IMR-90 (cell line): ENCODE results near the gene PRLH. TPM values are rescaled to one million over a fixed set of nuclear protein-coding genes. Genes with fewer than 3 reads are reported as not detected.

Experiments used
- ATAC-seq: fragments of 200-7000 bp; cut with Tn5 transposase; 2 replicates; pipeline ENCODE4 v1.9.1; 2020; ENCODE audit warnings: low read depth, mild to moderate bottlenecking, moderate library complexity
- BruUV-seq: library from RNA; stranded (reverse); fragments of 400-500 nt; replicated peaks from 2 replicates; lab custom pipeline; 2021; lab: Mats Ljungman, UMichigan
- CTCF ChIA-PET: fragments of 300-600 bp; formaldehyde crosslinking; extraction: SDS; loops from one replicate; lab custom pipeline; 2021; ENCODE audit warnings: antibody characterized with exemption; lab: Yijun Ruan, JAX
- POLR2A ChIA-PET: fragments of 300-600 bp; sonication (Branson Sonifier 250); formaldehyde crosslinking; loops from one replicate; lab custom pipeline; 2022; ENCODE audit warnings: antibody characterized with exemption; ENCODE audit not compliant: unreplicated experiment; lab: Charles Lee
- DNase-seq: peaks from one replicate; pipeline ENCODE4 v3.0.0; 2013
- H2AFZ ChIP-seq: replicated peaks from 2 replicates; pipeline ENCODE3; 2013; ENCODE audit warnings: low read length, mild to moderate bottlenecking; ENCODE audit not compliant: poor library complexity
- H2AK5ac ChIP-seq: 2 replicates; pipeline ENCODE4 v1.6.1; 2013; ENCODE audit warnings: low read depth, low read length, inconsistent platforms
- H2AK9ac ChIP-seq: replicated peaks from 2 replicates; pipeline ENCODE3; 2013; ENCODE audit warnings: mild to moderate bottlenecking, low read depth, low read length, moderate library complexity; ENCODE audit not compliant: poor library complexity
- H2BK120ac ChIP-seq: 2 replicates; pipeline ENCODE4 v1.6.1; 2013; ENCODE audit warnings: low read depth, low read length, inconsistent platforms
- H2BK15ac ChIP-seq: 3 replicates; pipeline ENCODE4 v1.6.1; 2013; ENCODE audit warnings: low read depth, low read length, inconsistent platforms
- H2BK20ac ChIP-seq: 2 replicates; pipeline ENCODE4 v1.6.1; 2013; ENCODE audit warnings: low read depth, mild to moderate bottlenecking, inconsistent platforms, low read length, moderate library complexity
- H2BK5ac ChIP-seq: 2 replicates; pipeline ENCODE4 v1.6.1; 2013; ENCODE audit warnings: mild to moderate bottlenecking, low read depth, low read length, inconsistent platforms; ENCODE audit not compliant: poor library complexity, severe bottlenecking
- H3K14ac ChIP-seq: replicated peaks from 2 replicates; pipeline ENCODE4 v1.6.1; 2013; ENCODE audit warnings: low read depth, low read length, inconsistent platforms
- H3K18ac ChIP-seq: 2 replicates; pipeline ENCODE4 v1.6.1; 2013; ENCODE audit warnings: low read depth, low read length, control low read depth
- H3K23ac ChIP-seq: 2 replicates; pipeline ENCODE4 v1.6.1; 2013; ENCODE audit warnings: low read depth, low read length, inconsistent platforms
- H3K27ac ChIP-seq: 2 replicates; pipeline ENCODE4 v1.5.1; 2013; ENCODE audit warnings: mild to moderate bottlenecking, control low read depth, low read length; ENCODE audit not compliant: insufficient read depth
- H3K27me3 ChIP-seq: 2 replicates; pipeline ENCODE4 v1.6.1; 2013; ENCODE audit warnings: low read length; ENCODE audit not compliant: control insufficient read depth, insufficient read depth
- H3K36me3 ChIP-seq: 2 replicates; pipeline ENCODE4 v1.6.1; 2013; ENCODE audit warnings: low read length, mixed read lengths; ENCODE audit not compliant: control insufficient read depth, insufficient read depth
- H3K4ac ChIP-seq: 2 replicates; pipeline ENCODE4 v1.6.1; 2013; ENCODE audit warnings: low read depth, low read length, inconsistent platforms
- H3K4me1 ChIP-seq: 2 replicates; pipeline ENCODE4 v1.6.1; 2013; ENCODE audit warnings: low read length, mixed read lengths; ENCODE audit not compliant: control insufficient read depth, insufficient read depth
- H3K4me2 ChIP-seq: 2 replicates; pipeline ENCODE4 v1.6.1; 2013; ENCODE audit warnings: low read depth, mild to moderate bottlenecking, control low read depth, low read length, moderate library complexity
- H3K4me3 ChIP-seq: 2 replicates; pipeline ENCODE4 v1.5.1; 2013; ENCODE audit warnings: low read depth, mild to moderate bottlenecking, control low read depth, low read length, moderate library complexity; ENCODE audit not compliant: insufficient read depth
- H3K56ac ChIP-seq: 2 replicates; pipeline ENCODE4 v1.6.1; 2013; ENCODE audit warnings: low read length, inconsistent platforms; ENCODE audit not compliant: insufficient read depth; ENCODE audit errors: extremely low read depth
- H3K79me1 ChIP-seq, 2 experiments: 2 replicates each; pipeline ENCODE4 v1.6.1; 2013; ENCODE audit warnings: low read length in 2 of 2, inconsistent platforms in 1 of 2, low read depth in 1 of 2
- H3K9ac ChIP-seq: 2 replicates; pipeline ENCODE4 v1.6.1; 2013; ENCODE audit warnings: low read depth, low read length, control low read depth
- H3K9me1 ChIP-seq: 2 replicates; pipeline ENCODE4 v1.6.1; 2013; ENCODE audit warnings: low read length, inconsistent platforms; ENCODE audit not compliant: insufficient read depth
- H3K9me3 ChIP-seq: 2 replicates; pipeline ENCODE4 v1.6.1; 2013; ENCODE audit warnings: low read length; ENCODE audit not compliant: control insufficient read depth, insufficient read depth
- H4K20me1 ChIP-seq: 2 replicates; pipeline ENCODE4 v1.6.1; 2013; ENCODE audit warnings: low read length, inconsistent platforms; ENCODE audit not compliant: insufficient read depth
- H4K5ac ChIP-seq: 2 replicates; pipeline ENCODE4 v1.6.1; 2013; ENCODE audit warnings: mild to moderate bottlenecking, low read depth, low read length, control low read depth
- H4K8ac ChIP-seq, 2 experiments: 2 replicates each; pipeline ENCODE4 v1.6.1; 2013; ENCODE audit warnings: low read depth in 2 of 2, low read length in 2 of 2, control low read depth in 1 of 2, inconsistent platforms in 1 of 2
- H4K91ac ChIP-seq: 2 replicates; pipeline ENCODE4 v1.6.1; 2013; ENCODE audit warnings: low read depth, low read length, inconsistent platforms; ENCODE audit not compliant: insufficient read depth
- SMC3 ChIP-seq: fragments of 150-350 bp; IDR thresholded peaks from 2 replicates; pipeline ENCODE4 v1.6.1; 2016; ENCODE audit warnings: low read depth, mild to moderate bottlenecking, antibody characterized with exemption, low read length, moderate library complexity
- USF2 ChIP-seq: fragments of 150-350 bp; IDR thresholded peaks from 2 replicates; pipeline ENCODE4 v1.6.1; 2017; ENCODE audit warnings: mild to moderate bottlenecking, antibody characterized with exemption, low read length, low read depth
- WGBS, 2 experiments: methylation state at CpG; one replicate each; pipeline versions ENCODE4 v1.1.5 to v1.1.7; 2013; ENCODE audit warnings: missing lambda C conversion rate in 2 of 2; ENCODE audit not compliant: insufficient read length in 1 of 2; ENCODE audit errors: extremely low coverage in 2 of 2; 5-methylcytosine and 5-hydroxymethylcytosine counted together
- dilution Hi-C: fragments of 300-500 bp; cut with HindIII; formaldehyde crosslinking; loops from one replicate; pipeline ENCODE4 v1.14.3; 2018; ENCODE audit warnings: low sequenced_read_pairs; ENCODE audit not compliant: unreplicated experiment
- in situ Hi-C: fragments of 300-500 bp; cut with MboI; formaldehyde crosslinking; loops from 3 replicates; pipeline ENCODE4 v1.14.3; 2019; ENCODE audit warnings: low sequenced_read_pairs, inconsistent platforms, mixed read lengths
- intact Hi-C: fragments of 100-400 bp; cut with micrococcal nuclease; formaldehyde crosslinking; loops from 2 replicates; pipeline ENCODE4 v1.10.0; 2022
- polyA plus RNA-seq, 3 experiments: library from polyadenylated mRNA; depleted of rRNA; stranded (reverse); fragments of >200 nt; gene quantifications; 2 replicates each; pipeline ENCODE4 v1.2.3, GENCODE V29; 2012; ENCODE audit warnings: low replicate concordance in 1 of 3
- total RNA-seq: library from RNA; depleted of rRNA; stranded (reverse); fragments of >200 nt; gene quantifications from 2 replicates; pipeline ENCODE4 v1.2.3, GENCODE V29; 2012

Gene PRLH
- total and polyA plus RNA-seq, 2 of the 4 experiments (the other 2 are of a cell fraction) = not detected

GRCh38 chr2:237533668-237534161 lies 32.7 kb upstream of the PRLH start:
- Histone ChIP-seq H2BK120ac (no peak overlapping the region), H4K91ac (no peak overlapping the region), H3K27ac (no peak overlapping the region), H3K9me1 (peaks cover 11% of the 10 kb centered on the region), H3K79me1 (no peaks in the 10 kb centered on the region), H3K27me3 (no peaks in the 10 kb centered on the region), H2AK9ac (no peak overlapping the region), H3K9ac (no peak overlapping the region), H2BK15ac (no peak overlapping the region), H2BK20ac (no peak overlapping the region), H3K4me2 (no peak overlapping the region), H4K5ac (no peak overlapping the region), H3K36me3 (no peaks in the 10 kb centered on the region; the same call in 1 of the 2 replicates), H3K56ac (no peak overlapping the region), H3K23ac (no peak overlapping the region), H4K20me1 (no peaks in the 10 kb centered on the region; the same call in 1 of the 2 replicates), H3K14ac (no peak overlapping the region), H3K18ac (no peak overlapping the region), H3K4me1 (no peaks in the 10 kb centered on the region), H4K8ac (no peak overlapping the region), H3K4ac (no peak overlapping the region), H2AFZ (no peak overlapping the region), H3K4me3 (no peak overlapping the region), H2AK5ac (no peak overlapping the region), H2BK5ac (no peak overlapping the region), H3K9me3 (no peaks in the 10 kb centered on the region)
- no TSS peak for BruUV-seq
- DNase-seq = no peak
- ChIA-PET POLR2A (interaction anchor here (0.6 kb wide), 1 partner anchor 123 kb away, joined by 3 read pairs; no protein-coding TSS in a partner anchor), CTCF (interaction anchor here (0.6 to 1.7 kb wide), 3 partner anchors 21 to 38 kb away, joined by 3 to 5 read pairs (median 4); no protein-coding TSS in a partner anchor)
- dilution Hi-C loops (no loop called here), in situ Hi-C loops (no loop called here), intact Hi-C loops (no loop called here)
- TF ChIP-seq SMC3 = no peak
- TF ChIP-seq USF2 = no peak
- WGBS, 2 experiments = 93% methylated on average over 3 of the region's 7 CpGs; no CpG with 5 or more reads in 1 of the 2 experiments
- ATAC-seq = no peak
